GM06990 (cell line): ENCODE measurements around the gene HAX1.

Source experiments
- DNase-seq: peaks from one replicate; pipeline ENCODE4 v3.0.0-alpha.2; 2011; ENCODE audit not compliant: insufficient read length; ENCODE audit errors: extremely low read depth
- H3K27me3 ChIP-seq: replicated peaks from 2 replicates; pipeline ENCODE4 v1.6.0; 2011; ENCODE audit warnings: low read length; ENCODE audit not compliant: control insufficient read depth, insufficient read depth
- H3K36me3 ChIP-seq: 2 replicates; pipeline ENCODE4 v1.5.1; 2011; ENCODE audit warnings: low read length; ENCODE audit not compliant: control insufficient read depth, insufficient read depth
- H3K4me3 ChIP-seq: replicated peaks from 2 replicates; pipeline ENCODE4 v1.5.1; 2011; ENCODE audit warnings: low read depth, mild to moderate bottlenecking, control low read depth, low read length
- TF ChIP-seq, protein P1 (sequence below): IDR thresholded peaks from 2 replicates; pipeline ENCODE4 v1.5.1; 2011; ENCODE audit warnings: low read length, control low read depth, mild to moderate bottlenecking, inconsistent platforms; ENCODE audit not compliant: insufficient read depth, poor library complexity, severe bottlenecking

HAX1 gene

DNA sequence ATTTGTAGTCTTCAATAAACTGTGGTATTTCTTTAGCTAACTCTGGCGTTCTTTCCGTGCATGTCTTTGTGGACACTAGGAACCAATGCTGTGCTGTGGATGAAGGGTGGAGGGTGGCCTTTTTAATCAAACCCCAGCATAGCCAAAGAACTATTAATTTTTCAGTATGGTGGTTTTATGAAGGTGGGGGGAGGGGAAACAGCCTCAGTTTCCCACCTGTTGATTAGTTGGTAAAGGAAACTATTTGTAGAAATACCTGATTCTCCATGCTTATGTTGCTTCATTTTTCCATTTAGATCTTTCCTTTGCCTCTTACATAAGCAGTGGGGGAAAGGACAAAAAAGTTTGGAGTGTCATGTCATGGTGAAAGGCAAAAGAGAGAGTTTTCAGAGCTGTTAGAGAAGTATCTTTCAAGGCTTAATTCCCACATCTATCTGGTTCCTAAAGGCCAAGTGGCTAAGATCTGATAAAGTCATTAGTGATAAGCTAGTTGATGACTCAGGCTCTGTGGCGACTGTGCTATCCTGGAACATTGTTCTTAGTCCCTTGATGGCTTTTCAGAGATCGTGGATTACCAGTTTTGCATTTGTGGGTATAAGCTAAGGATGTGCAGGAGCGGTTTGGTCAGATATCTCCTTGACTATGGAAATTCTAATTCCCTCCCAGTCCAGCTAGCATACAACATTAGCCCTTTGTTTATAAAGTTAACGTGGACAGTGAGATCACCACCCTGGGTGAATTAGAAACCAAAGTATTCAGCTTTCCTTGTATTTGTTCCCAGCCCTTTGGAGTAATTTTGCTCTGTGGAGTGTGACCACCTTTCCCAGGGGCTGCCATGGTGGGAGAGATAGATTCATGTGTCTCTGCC is 8.7 kb upstream of the HAX1 start:
- Histone ChIP-seq H3K36me3 (peaks cover 37% of the 10 kb centered on the region), H3K27me3 (no peaks in the 10 kb centered on the region), H3K4me3 (no peak overlapping the region)
- TF ChIP-seq, protein P1, sequence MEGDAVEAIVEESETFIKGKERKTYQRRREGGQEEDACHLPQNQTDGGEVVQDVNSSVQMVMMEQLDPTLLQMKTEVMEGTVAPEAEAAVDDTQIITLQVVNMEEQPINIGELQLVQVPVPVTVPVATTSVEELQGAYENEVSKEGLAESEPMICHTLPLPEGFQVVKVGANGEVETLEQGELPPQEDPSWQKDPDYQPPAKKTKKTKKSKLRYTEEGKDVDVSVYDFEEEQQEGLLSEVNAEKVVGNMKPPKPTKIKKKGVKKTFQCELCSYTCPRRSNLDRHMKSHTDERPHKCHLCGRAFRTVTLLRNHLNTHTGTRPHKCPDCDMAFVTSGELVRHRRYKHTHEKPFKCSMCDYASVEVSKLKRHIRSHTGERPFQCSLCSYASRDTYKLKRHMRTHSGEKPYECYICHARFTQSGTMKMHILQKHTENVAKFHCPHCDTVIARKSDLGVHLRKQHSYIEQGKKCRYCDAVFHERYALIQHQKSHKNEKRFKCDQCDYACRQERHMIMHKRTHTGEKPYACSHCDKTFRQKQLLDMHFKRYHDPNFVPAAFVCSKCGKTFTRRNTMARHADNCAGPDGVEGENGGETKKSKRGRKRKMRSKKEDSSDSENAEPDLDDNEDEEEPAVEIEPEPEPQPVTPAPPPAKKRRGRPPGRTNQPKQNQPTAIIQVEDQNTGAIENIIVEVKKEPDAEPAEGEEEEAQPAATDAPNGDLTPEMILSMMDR: no peak
- no peak for DNase-seq

DNA sequence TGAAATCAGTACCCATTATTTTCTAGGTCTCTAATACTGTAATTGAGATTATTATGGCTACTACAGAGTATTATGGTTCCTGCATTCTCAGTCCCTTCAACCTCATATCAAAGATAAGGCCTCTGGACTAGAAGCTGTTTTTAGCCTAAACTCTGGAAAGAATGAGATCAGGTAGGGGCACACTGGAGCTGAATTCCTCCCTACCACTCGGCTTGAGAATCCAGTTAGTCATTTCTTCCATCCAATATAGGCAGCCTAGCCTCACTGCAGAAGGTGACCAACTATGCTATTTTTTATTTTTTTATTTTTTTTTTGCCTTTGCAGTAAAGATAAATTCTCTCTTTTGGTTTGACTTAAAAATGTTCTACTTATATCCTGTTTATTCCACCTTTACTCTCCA is 8.0 kb upstream of the HAX1 start:
- TF ChIP-seq, protein P1: no peak
- Histone ChIP-seq H3K36me3 (peaks cover 38% of the 10 kb centered on the region), H3K27me3 (no peaks in the 10 kb centered on the region), H3K4me3 (no peak overlapping the region)
- DNase-seq: no peak

DNA sequence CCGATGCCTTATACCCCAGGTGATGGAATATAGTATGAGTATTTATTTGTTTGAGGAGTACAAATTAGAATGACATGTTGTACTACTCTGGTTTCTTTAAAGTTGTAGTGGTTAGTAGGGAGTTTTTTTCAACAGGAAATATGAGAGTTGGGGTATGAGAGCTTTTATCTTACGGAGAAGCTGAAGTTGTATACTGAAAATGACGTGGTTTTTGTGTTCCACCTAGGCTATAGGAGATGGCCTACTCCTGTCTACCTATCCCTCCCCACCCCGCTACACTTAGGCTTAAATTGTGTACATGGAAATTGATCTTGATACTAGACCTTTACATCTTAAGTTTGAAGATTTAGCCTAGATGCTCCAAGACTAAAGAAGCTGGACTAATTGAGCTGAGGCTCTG is 6.8 kb upstream of the HAX1 start:
- Histone ChIP-seq H3K27me3 (no peaks in the 10 kb centered on the region), H3K4me3 (no peak overlapping the region), H3K36me3 (peaks cover 33% of the 10 kb centered on the region)
- no peak for DNase-seq
- TF ChIP-seq, protein P1: no peak

DNA sequence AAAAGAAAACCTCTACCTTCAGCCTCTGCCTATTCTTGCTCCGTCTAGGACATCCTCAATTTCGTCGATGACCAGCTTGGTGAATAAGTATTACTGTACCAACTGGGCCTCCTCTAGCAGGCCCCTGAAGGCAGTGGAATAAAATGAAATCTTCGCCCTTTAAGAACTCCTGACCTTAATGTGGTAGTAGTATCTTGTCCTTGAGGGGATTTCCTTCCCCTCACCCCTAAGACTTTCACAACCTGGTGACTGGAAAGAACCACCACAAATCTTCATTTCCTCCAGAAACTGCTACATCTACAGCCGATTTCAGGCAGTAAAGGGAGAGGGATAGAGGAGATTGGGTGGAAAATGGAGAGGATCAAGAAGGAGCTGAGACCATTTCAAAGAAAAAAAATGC is 1.6 kb upstream of the HAX1 start:
- Histone ChIP-seq H3K27me3 (no peaks in the 10 kb centered on the region), H3K36me3 (peaks cover 22% of the 10 kb centered on the region), H3K4me3 (no peak overlapping the region)
- no peak for DNase-seq
- TF ChIP-seq, protein P1: no peak

DNA sequence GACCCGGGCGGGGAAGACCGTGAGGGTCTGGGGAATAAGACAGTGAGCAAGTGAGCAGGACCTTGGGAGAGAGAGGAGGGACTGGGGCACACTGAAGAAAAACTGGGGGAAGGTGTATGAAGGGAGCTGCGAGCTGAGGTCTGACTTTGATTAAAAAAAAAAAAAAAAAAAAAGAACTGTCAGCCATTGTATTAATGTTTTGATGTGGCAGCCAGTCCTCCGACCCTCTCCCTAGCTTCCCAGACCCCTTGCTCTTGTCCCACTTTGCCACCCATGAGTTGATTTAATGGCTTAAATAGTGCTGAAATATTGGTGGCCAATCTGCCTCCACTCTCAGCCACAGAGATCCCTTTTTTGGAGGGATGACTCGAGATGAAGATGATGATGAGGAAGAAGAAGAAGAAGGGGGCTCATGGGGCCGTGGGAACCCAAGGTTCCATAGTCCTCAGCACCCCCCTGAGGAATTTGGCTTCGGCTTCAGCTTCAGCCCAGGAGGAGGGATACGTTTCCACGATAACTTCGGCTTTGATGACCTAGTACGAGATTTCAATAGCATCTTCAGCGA is 652 bp downstream of the HAX1 start:
- TF ChIP-seq, protein P1: no peak
- no peak for DNase-seq
- H3K36me3 ChIP-seq: peaks cover 19% of the 10 kb centered on the region

More for the DNA sequence above, 652 bp downstream of the HAX1 start:
- H3K27me3 ChIP-seq: no peaks in the 10 kb centered on the region
- H3K4me3 ChIP-seq: peak overlapping the region; percentile 74
